Cardiac septum (tissue), 1 donor: ENCODE results near the gene GMDS. TPM values are rescaled to one million over a fixed set of nuclear protein-coding genes. Genes with fewer than 3 reads are reported as not detected.

ENCODE experiments used
- DNase-seq: peaks from one replicate; pipeline ENCODE4 v3.0.0-alpha.2; 2020; ENCODE audit warnings: low spot score
- intact Hi-C: fragments of 100-400 bp; cut with DNase I; formaldehyde crosslinking; loops from one replicate; pipeline ENCODE4 v1.14.0; 2022
- total RNA-seq: library from RNA; stranded (reverse); fragmentation: NEBNext Ultra II Directional; extraction: Animal tissue kit (Norgen Biotek cat#: 25700); gene quantifications from one replicate; pipeline ENCODE4 v1.2.1, GENCODE V29; 2021
- donor health status: DM: no; HTN: no; CAD: no.

GMDS gene
- total RNA-seq, 1 donor from 2014 or later, result 6.3 TPM

GRCh38 chr6:1901556-1901955, 343.8 kb downstream of the GMDS start:
- no peak for DNase-seq
- intact Hi-C loops, result no loop called here

DNA sequence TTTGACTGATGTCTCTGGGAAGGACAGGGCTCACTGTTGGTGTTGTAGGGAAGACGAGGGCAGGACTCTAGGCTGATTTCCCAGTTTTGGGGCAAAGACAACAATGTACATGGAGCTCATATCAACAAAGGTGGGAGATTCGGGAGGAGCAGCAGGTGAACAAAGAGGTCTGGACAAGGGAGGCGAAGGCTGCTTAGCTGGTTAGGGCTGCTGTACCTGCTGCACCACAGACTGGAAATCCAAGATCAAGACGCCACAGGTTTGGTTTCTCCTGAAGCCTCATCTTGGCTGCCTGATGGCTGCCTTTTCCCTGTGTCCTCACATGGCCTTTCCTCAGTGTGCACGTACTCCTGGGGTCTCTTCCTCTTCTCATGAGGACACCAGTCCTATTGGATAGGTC, 348.5 kb downstream of the GMDS start:
- intact Hi-C loops, result no loop called here
- DNase-seq, result no peak

- intact Hi-C loops, result no loop called here
- no peak for DNase-seq
Measured at GRCh38 chr6:1895721-1896120, 349.7 kb downstream of the GMDS start.

- intact Hi-C loops, result no loop called here
- DNase-seq, result no peak
Measured at GRCh38 chr6:1894954-1895353, 350.5 kb downstream of the GMDS start.

- intact Hi-C loops, result no loop called here
- DNase-seq, result no peak
Measured at GRCh38 chr6:1893470-1894130, 351.8 kb downstream of the GMDS start.

GRCh38 chr6:1892716-1893115, 352.7 kb downstream of the GMDS start:
- intact Hi-C loops, result no loop called here

GRCh38 chr6:1890987-1891386, 354.4 kb downstream of the GMDS start:
- DNase-seq, result no peak
- intact Hi-C loops, result no loop called here

More at GRCh38 chr6:1892716-1893115, 352.7 kb downstream of the GMDS start:
- DNase-seq, result no peak

GRCh38 chr6:1890071-1890470, 355.3 kb downstream of the GMDS start:
- no peak for DNase-seq
- intact Hi-C loops, result no loop called here

- intact Hi-C loops, result no loop called here
Measured at GRCh38 chr6:1885576-1886011, 359.8 kb downstream of the GMDS start.

GRCh38 chr6:1884313-1884712, 361.1 kb downstream of the GMDS start:
- no peak for DNase-seq
- intact Hi-C loops, result no loop called here

More at GRCh38 chr6:1885576-1886011, 359.8 kb downstream of the GMDS start:
- no peak for DNase-seq

DNA sequence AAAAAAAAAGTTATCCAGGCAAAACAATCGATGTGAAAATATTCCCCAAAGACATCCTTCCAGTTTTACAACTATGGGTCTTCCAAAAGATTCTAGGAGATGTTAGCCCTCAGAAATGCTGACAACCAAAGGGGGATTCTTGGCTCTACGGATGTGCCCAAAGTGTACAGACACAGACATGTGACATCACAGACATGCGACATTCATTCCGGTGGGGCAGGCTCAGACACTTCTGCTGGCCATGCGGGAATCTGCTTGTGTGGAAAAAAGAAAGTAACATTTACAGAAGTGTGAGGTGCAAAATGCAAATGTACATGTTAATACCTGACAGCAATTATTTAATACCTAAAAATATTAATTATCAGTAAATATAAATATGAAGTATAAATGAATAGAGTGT, 367.1 kb downstream of the GMDS start:
- no peak for DNase-seq

GRCh38 chr6:1873781-1874180, 371.6 kb downstream of the GMDS start:
- intact Hi-C loops, result no loop called here
- DNase-seq, result no peak

More for the DNA sequence above, 367.1 kb downstream of the GMDS start:
- intact Hi-C loops, result no loop called here

DNA sequence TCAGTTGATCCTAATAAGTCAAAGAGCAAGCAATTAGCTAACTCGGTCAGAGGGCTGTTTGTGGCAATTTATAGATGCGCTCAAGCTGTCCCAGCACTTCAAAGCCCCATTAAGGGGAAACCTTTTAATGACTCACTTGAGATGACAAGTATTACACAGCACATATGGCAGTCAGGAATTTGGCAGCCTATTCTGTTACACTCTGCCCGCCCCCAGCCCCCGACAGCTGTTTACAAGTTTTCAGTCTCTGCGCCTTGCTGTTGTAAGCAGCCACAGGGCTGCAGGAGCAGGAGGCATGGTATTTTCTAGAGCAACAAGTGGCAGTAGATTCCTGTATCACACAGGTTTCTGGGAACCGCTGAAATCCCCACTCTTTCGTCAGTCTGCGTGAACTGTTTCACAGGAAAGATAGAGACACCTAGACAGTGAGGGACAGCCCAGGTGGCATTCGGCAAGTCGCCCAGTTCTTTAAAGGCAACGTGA, 372.7 kb downstream of the GMDS start:
- intact Hi-C loops, result no loop called here
- no peak for DNase-seq

DNA sequence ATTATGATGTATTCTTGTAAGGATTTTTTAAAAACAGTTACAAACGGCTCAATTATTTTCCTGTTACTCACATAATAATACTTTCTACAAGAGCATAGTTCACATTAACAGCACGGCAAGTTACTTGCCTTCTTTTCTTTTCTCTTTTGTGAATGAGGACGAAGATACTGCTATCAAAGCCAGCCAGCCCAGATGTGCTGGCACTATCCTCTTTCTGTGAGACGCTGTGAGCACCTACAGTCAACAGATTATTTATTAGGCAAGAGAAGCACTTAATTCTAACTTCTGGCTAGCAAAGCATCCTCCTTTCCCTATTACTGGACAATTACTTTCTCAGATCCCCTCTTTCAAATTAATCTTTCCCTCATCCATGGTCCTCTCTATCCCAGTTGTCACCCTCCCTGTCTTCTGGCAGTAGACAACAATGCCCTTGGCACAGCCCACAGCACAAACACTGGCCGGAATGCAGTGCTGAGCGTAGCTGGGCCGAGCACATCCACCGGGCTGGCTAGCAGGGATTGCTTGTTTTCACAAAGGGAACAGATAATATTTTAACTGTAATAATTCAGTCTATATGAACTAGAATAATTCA, 373.6 kb downstream of the GMDS start:
- no peak for DNase-seq
- intact Hi-C loops, result no loop called here

- intact Hi-C loops, result no loop called here
- DNase-seq, result no peak
Measured at GRCh38 chr6:1870932-1871331, 374.5 kb downstream of the GMDS start.

GRCh38 chr6:1870251-1870650, 375.2 kb downstream of the GMDS start:
- DNase-seq, result no peak
- intact Hi-C loops, result no loop called here

DNA sequence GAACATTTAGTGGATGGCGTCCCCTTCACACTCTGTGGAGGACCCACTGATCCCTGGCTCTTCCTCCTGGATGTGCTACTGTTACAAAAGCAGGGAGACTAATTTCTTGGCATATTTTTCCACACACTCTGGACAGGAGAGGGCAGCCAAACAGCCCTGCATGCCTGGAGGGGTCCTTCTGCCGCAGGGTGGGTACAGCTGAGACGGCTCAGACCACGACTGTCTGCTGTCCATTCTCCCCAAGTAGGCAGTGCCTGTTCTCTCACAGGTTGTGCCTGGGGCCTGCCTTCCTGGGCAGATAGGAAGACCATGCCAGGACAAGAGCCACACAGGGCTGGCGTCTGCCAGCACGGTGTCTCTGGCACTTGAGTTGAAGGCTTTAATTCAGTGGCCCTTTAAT, 375.6 kb downstream of the GMDS start:
- intact Hi-C loops, result no loop called here
- no peak for DNase-seq

GRCh38 chr6:1869308-1869707, 376.1 kb downstream of the GMDS start:
- no peak for DNase-seq
- intact Hi-C loops, result no loop called here

GRCh38 chr6:1868561-1869261, 376.7 kb downstream of the GMDS start:
- intact Hi-C loops, result no loop called here

GRCh38 chr6:1867197-1867596, 378.2 kb downstream of the GMDS start:
- intact Hi-C loops, result no loop called here
- DNase-seq, result no peak

More at GRCh38 chr6:1868561-1869261, 376.7 kb downstream of the GMDS start:
- DNase-seq, result no peak

GRCh38 chr6:1865585-1865984, 379.8 kb downstream of the GMDS start:
- intact Hi-C loops, result no loop called here
- no peak for DNase-seq
